Measurements from ENCODE around the gene ACTR1A.
"Not testable (repeated sequence)": the region's sequence is repeated elsewhere in the genome, so short reads cannot be mapped to it uniquely, and the experiment has no call there.

The ACTR1A gene

DNA sequence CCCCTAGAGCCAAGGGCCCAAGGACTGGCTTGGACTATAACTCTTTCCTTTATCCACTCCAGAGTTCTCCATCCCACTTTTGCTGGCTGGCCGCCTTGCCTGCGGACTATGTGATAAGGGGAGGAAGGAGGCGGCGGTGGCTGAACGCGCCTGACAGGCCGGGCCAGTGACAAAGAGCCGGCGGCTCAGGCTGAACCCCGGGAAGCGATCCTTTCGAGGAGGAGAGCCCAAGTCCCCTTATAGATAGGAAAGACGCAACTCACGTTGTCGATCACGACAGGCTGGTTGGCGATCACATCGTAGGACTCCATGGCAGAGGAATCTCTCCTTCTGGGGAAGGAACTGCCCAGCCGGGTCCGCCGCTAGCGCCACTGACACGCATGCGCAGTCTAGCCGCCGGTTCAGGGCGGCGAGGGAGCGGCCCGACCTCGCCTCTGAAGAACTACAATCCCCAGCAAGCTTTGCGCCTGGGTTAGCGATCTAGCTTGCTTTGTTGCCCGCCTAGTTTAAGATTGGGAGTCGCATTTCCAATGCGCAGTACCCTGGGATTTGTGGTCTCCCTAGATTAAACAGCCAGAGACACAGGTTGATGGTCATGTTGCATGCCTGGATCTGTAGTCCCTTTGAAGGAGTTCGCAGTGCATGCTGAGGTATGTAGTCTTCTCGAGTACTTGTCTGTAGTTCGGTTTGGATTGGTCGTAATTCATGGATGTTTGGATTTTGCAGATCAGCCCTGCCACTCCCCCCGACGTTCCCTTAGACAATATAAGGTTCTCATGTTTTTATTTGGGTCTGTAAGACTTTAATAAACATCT lies at the start of gene ACTR1A:
Gene ACTR1A (minus strand): TSS at position 376 of the 815 bp plus-strand sequence. CDS start 65 bp downstream, at position 311.
- peak within 1 kb of the TSS; percentile 93 for H3K4me3 ChIP-seq (ENCODE audit: low read length)
- no peak for TF ChIP-seq ZNF274 (IDR thresholded peaks at IDR 0.05; ENCODE audit: low read depth, low read length)

- H3K4me3 ChIP-seq (ENCODE audit: low read length): no peak overlapping the region
- TF ChIP-seq ZNF274 (IDR thresholded peaks at IDR 0.05; ENCODE audit: low read depth, low read length): no peak
These were observed 48.2 kb upstream of the ACTR1A start for GRCh38 chr10:102550636-102551210.

- no peak overlapping the region for H3K4me3 ChIP-seq (ENCODE audit: low read length)
- TF ChIP-seq ZNF274 (IDR thresholded peaks at IDR 0.05; ENCODE audit: low read depth, low read length): no peak
These were observed 47.0 kb upstream of the ACTR1A start for GRCh38 chr10:102549549-102549948.

- TF ChIP-seq ZNF274 (IDR thresholded peaks at IDR 0.05; ENCODE audit: low read depth, low read length): no peak
- H3K4me3 ChIP-seq (ENCODE audit: low read length): no peak overlapping the region
These were observed 44.3 kb upstream of the ACTR1A start for GRCh38 chr10:102546606-102547320.

DNA sequence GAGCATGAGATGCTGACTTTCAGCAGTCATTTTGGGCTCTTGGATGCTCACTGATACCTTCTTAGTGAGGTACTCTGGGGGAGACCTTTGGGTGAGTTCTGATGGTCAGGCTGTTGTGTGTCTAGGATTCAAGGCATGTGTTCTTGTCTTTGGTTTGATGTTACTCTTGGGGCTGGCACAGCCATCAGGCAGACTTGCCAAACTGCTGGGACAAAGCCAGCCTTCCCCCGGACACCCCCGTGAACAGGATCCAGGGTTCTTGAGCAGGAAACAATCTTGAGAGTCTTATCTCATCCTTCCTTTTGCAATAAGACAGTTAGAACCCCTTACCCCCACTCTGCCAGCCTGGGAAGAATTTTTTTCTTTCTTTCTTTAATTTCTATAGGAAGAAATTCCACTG lies 43.5 kb upstream of the ACTR1A start:
- TF ChIP-seq ZNF274 (IDR thresholded peaks at IDR 0.05; ENCODE audit: low read depth, low read length): no peak
- H3K4me3 ChIP-seq (ENCODE audit: low read length): no peak overlapping the region

GRCh38 chr10:102545265-102545871 lies 42.9 kb upstream of the ACTR1A start:
- H3K4me3 ChIP-seq (ENCODE audit: low read length): no peak overlapping the region
- TF ChIP-seq ZNF274 (IDR thresholded peaks at IDR 0.05; ENCODE audit: low read depth, low read length): no peak

DNA sequence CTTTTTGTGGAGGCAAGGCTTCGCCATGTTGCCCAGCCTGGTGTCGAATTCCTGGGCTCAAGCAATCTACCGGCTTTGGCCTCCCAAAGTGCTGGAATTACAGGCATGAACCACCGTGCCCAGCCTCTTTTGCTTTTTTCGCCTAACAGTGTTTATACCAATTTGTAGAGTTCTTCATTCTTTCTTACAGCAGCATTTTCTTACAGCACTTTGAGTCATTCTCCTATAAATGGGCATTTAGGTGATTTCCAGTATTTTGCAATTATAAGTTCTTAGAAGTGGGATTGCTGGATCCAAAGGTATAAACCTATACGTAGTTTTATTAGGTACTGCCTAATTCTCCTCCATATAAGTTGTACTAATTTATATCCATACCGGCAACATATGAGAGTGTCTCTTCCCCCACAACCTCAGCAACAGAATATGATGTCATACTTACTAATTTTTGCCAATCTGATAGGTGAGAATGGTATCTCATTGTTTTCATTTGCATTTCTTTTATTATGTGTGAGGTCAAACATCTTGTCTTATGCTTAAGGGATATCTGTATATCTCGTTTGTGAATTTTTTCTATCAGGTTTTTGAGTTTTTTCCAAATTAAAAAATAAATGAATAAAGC lies 40.4 kb upstream of the ACTR1A start:
- no peak for TF ChIP-seq ZNF274 (IDR thresholded peaks at IDR 0.05; ENCODE audit: low read depth, low read length)
- H3K4me3 ChIP-seq (ENCODE audit: low read length): no peak overlapping the region

DNA sequence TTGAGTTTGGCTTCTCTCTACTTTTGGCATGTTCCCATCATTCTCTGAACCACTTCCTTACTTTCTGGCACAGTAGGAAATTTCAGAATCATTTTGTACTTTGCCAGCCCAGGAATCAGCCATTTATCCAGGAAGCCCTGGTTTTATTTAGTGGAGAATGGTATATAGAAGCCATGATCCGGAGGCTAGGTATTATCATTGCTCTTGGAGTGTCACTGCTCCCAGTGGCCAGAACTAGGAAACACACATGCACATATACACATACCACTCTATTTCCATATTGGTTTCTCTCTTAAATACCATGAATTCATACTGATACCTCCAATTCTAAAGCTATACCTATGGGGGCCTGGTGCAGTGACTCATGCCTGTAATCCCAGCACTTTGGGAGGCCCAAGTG lies 37.5 kb upstream of the ACTR1A start:
- no peak overlapping the region for H3K4me3 ChIP-seq (ENCODE audit: low read length)
- TF ChIP-seq ZNF274 (IDR thresholded peaks at IDR 0.05; ENCODE audit: low read depth, low read length): no peak

DNA sequence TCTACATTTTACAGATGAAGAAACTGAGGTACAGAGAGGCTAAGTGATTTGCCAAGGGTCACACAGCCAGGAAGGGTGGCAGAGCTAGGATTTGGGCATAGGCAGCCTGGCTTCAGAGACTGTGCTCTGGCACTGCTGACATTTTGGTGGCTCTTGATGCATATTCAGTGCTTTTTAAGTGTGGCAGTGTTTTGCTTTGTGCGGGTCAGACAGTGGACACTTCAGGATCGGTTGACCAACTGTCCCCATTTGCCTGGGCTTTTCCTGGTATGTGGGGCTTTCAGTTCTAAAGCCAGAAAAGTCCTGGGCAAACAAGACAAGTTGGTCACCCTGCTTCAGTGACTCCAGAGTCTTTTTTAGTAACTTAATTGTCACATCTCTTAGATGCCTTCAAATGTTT lies 36.3 kb upstream of the ACTR1A start:
- peak overlapping the region; percentile 6; the same call in 1 of the 2 replicates for H3K4me3 ChIP-seq (ENCODE audit: low read length)
- TF ChIP-seq ZNF274 (IDR thresholded peaks at IDR 0.05; ENCODE audit: low read depth, low read length): no peak

DNA sequence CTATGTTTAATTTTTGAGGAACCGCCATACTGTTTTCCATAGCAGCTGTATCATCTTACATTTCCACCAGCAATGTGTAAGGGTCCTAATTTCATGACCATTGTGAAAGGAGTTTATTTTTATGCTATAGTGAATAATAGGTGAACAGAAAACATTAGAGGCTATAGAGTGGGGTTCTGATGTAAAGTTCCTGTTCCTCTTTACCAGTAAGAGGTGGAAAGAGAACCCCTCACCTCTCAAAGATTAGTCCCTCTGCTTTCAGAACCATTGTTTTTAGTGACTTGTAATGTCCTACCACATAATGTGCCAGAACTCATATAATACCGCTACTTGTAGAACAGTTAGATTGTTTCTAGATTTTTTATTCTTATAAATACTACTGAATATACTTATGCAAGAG lies 35.4 kb upstream of the ACTR1A start:
- H3K4me3 ChIP-seq (ENCODE audit: low read length): no peak overlapping the region
- TF ChIP-seq ZNF274 (IDR thresholded peaks at IDR 0.05; ENCODE audit: low read depth, low read length): no peak

DNA sequence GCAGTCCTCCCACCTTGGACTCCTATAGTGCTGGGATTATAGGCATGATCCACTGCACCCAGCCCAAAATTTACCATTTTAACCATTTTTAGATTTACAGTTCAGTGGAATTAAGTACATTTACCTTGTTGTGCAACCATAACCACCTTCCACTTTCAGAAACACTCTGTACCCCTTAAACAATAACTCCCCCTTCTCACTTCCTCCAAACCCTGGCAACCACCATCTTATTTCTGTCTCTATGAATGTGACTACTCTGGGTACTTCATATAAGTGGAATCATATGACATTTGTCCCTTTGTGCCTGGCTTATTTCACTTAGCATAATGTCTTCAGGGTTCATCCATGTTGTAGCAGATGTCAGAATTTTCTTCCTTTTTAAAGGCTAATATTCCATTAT lies 34.9 kb upstream of the ACTR1A start:
- TF ChIP-seq ZNF274 (IDR thresholded peaks at IDR 0.05; ENCODE audit: low read depth, low read length): no peak
- H3K4me3 ChIP-seq (ENCODE audit: low read length): no peak overlapping the region; the same call in 1 of the 2 replicates

- TF ChIP-seq ZNF274 (IDR thresholded peaks at IDR 0.05; ENCODE audit: low read depth, low read length): no peak
- H3K4me3 ChIP-seq (ENCODE audit: low read length): no peak overlapping the region
These were observed 33.1 kb upstream of the ACTR1A start for GRCh38 chr10:102535481-102536147.

DNA sequence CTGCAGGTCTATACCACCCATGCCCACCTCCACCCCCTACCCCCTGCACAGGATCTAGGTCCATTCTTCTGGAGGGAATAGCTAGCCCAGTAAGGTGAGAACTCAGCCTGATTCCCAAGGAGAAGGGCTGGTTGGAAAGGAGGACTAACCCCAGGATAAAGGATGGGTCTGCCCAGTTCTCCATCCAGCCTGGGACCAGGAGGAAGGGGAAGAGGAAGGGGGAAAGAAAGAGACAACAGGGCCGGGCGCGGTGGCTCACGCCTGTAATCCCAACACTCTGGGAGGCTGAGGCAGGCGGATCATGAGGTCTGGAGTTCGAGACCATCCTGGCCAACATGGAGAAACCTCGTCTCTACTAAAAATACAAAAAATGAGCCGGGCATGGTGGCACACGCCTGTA lies 32.5 kb upstream of the ACTR1A start:
- not testable (repeated sequence) for H3K4me3 ChIP-seq (ENCODE audit: low read length)

DNA sequence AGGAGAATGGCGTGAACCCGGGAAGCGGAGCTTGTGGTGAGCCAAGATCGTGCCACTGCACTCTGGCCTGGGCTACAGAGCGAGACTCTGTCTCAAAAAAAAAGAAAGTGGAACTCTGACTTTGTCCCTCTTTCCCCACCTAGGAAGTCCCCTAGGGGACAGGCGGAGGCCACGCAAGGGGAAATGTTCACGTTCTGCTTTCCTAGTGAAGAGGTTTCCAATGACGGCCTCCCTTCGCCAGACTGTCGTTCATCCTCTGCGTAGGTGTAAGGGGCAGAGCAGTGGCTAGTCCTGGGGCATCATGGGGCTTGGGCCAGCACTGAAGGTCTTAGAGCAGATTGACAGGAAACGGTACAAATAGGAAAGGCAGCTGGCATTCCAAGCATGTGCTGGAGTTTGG lies 31.8 kb upstream of the ACTR1A start:
- no peak overlapping the region for H3K4me3 ChIP-seq (ENCODE audit: low read length)
- TF ChIP-seq ZNF274 (IDR thresholded peaks at IDR 0.05; ENCODE audit: low read depth, low read length): no peak
